NCI-H2227 (cell line): Measurements from ENCODE around the gene COBL.
"Not testable (repeated sequence)": the region's sequence is repeated elsewhere in the genome, so short reads cannot be mapped to it uniquely, and the experiment has no call there.

ENCODE experiments used
- DNase-seq: peaks from one replicate; lab custom pipeline; 2025; ENCODE audit not compliant: unreplicated experiment; lab: John Stamatoyannopoulos, UW

The COBL gene

GRCh38 chr7:51013218-51013786, 303.3 kb downstream of the COBL start:
- no peak for DNase-seq

- no peak for DNase-seq
These were observed 303.9 kb downstream of the COBL start for GRCh38 chr7:51012569-51013217.

- DNase-seq, result no peak
These were observed 304.8 kb downstream of the COBL start for GRCh38 chr7:51011710-51012350.

GRCh38 chr7:51010534-51010933, 306.1 kb downstream of the COBL start:
- no peak for DNase-seq

- DNase-seq, result no peak
These were observed 306.7 kb downstream of the COBL start for GRCh38 chr7:51009716-51010496.

GRCh38 chr7:51007551-51008505, 308.8 kb downstream of the COBL start:
- no peak for DNase-seq

GRCh38 chr7:51006483-51007235, 309.9 kb downstream of the COBL start:
- DNase-seq, result no peak

- DNase-seq, result no peak
These were observed 311.5 kb downstream of the COBL start for GRCh38 chr7:51005074-51005473.

GRCh38 chr7:51000956-51001355, 315.7 kb downstream of the COBL start:
- no peak for DNase-seq

GRCh38 chr7:50994753-50995319, 321.8 kb downstream of the COBL start:
- no peak for DNase-seq

- DNase-seq, result not testable (repeated sequence)
These were observed 326.4 kb downstream of the COBL start for GRCh38 chr7:50990214-50990613.

- no peak for DNase-seq
These were observed 327.6 kb downstream of the COBL start for GRCh38 chr7:50988988-50989387.

- no peak for DNase-seq
These were observed 328.1 kb downstream of the COBL start for GRCh38 chr7:50988465-50988864.

GRCh38 chr7:50985096-50985495, 331.5 kb downstream of the COBL start:
- DNase-seq, result no peak

- DNase-seq, result no peak
These were observed 332.8 kb downstream of the COBL start for GRCh38 chr7:50983850-50984249.

GRCh38 chr7:50982626-50983025, 334.0 kb downstream of the COBL start:
- no peak for DNase-seq

GRCh38 chr7:50981743-50982142, 334.9 kb downstream of the COBL start:
- DNase-seq, result no peak

- no peak for DNase-seq
These were observed 336.2 kb downstream of the COBL start for GRCh38 chr7:50980411-50980810.

GRCh38 chr7:50978633-50979215, 337.9 kb downstream of the COBL start:
- no peak for DNase-seq
